Spleen (tissue), 11 donors: ENCODE measurements around the gene COPB1. TPM values are rescaled to one million over a fixed set of nuclear protein-coding genes. Genes with fewer than 3 reads are reported as not detected.
A peak's percentile ranks its signal among the peaks of the same experiment; 100 is the strongest.

ENCODE experiments used
- DNase-seq: peaks from one replicate; pipeline ENCODE4 v3.0.0-alpha.2; 2020
- H3K27ac ChIP-seq, 8 donors: fragments of 200-600 bp; sonication (generic) in 7 of 8; 1 replicate in 4 of 8; 2 replicates in 4 of 8; pipeline versions ENCODE4 v1.5.0 to v1.8.0; 2016 to 2021; ENCODE audit warnings: inconsistent platforms in 4 of 8, mild to moderate bottlenecking in 4 of 8, moderate library complexity in 1 of 8
- H3K27me3 ChIP-seq, 7 donors: fragments of 200-600 bp; sonication (generic) in 6 of 7; replicated peaks in 1 of 7; 1 replicate in 4 of 7; 2 replicates in 3 of 7; pipeline versions ENCODE4 v1.5.0 to v1.8.0; 2016 to 2021; ENCODE audit warnings: inconsistent platforms in 3 of 7, mild to moderate bottlenecking in 1 of 7
- H3K36me3 ChIP-seq, 6 donors: fragments of 200-600 bp; sonication (generic) in 5 of 6; 1 replicate in 4 of 6; 2 replicates in 2 of 6; pipeline versions ENCODE4 v1.5.0 to v1.8.0; 2016 to 2021; ENCODE audit warnings: inconsistent platforms in 2 of 6
- H3K4me1 ChIP-seq, 6 donors: fragments of 200-600 bp; sonication (generic) in 5 of 6; 1 replicate in 3 of 6; 2 replicates in 3 of 6; pipeline versions ENCODE4 v1.5.0 to v1.8.0; 2016 to 2021; ENCODE audit warnings: inconsistent platforms in 3 of 6
- H3K4me3 ChIP-seq, 8 donors: fragments of 200-600 bp; sonication (generic) in 7 of 8; 1 replicate in 4 of 8; 2 replicates in 4 of 8; pipeline versions ENCODE4 v1.5.0 to v1.8.0; 2016 to 2021; ENCODE audit warnings: inconsistent platforms in 4 of 8, mild to moderate bottlenecking in 4 of 8, moderate library complexity in 2 of 8
- H3K9me3 ChIP-seq, 8 donors: fragments of 200-600 bp; sonication (generic) in 7 of 8; 1 replicate in 4 of 8; 2 replicates in 4 of 8; pipeline versions ENCODE4 v1.5.0 to v1.8.0; 2016 to 2021; ENCODE audit warnings: inconsistent platforms in 4 of 8
- CTCF ChIP-seq, 11 experiments: fragments of 200-600 bp in 7 of 11; fragments of 450-650 bp in 4 of 11; sonication (generic) in 4 of 11; IDR thresholded peaks in 8 of 11; conservative IDR thresholded peaks in 3 of 11; 1 replicate in 7 of 11; 2 replicates in 4 of 11; pipeline versions ENCODE4 v1.4.0 to v1.8.0; 2016 to 2021; ENCODE audit warnings: antibody characterized with exemption in 11 of 11, inconsistent platforms in 4 of 11, mild to moderate bottlenecking in 1 of 11
- POLR2A ChIP-seq, 3 donors: fragments of 450-650 bp; IDR thresholded peaks; one replicate each; pipeline ENCODE4 v1.5.1; 2017; ENCODE audit warnings: antibody characterized with exemption in 3 of 3, mild to moderate bottlenecking in 1 of 3
- POLR2AphosphoS5 ChIP-seq, 3 donors: sonication (generic); formaldehyde crosslinking; IDR thresholded peaks; one replicate each; pipeline ENCODE4 v1.5.1; 2017; ENCODE audit warnings: antibody characterized with exemption in 3 of 3
- WGBS, 5 donors: extraction: QIAGEN DNeasy Blood & Tissue Kit in 3 of 5; methylation state at CpG; one replicate each; pipeline versions ENCODE4 v1.1.5 to v1.1.7; 2013 to 2018; 5-methylcytosine and 5-hydroxymethylcytosine counted together
- intact Hi-C: fragments of 100-400 bp; cut with DNase I; formaldehyde crosslinking; loops from one replicate; pipeline ENCODE4 v1.15.0; 2023; ENCODE audit warnings: low total_unique reads
- polyA plus RNA-seq, 3 donors: library from polyadenylated mRNA; stranded (reverse); fragments of 200-250 nt; gene quantifications; one replicate each; pipeline ENCODE4 v1.2.1, GENCODE V29; 2013
- total RNA-seq, 7 donors: library from RNA; depleted of rRNA in 3 of 7; stranded (reverse); fragments of >200 nt in 3 of 7; fragmentation: NEBNext Ultra II Directional in 4 of 7; extraction: Animal tissue kit (Norgen Biotek cat#: 25700) in 4 of 7; gene quantifications; one replicate each; pipeline versions ENCODE4 v1.1.0 to v1.2.1, GENCODE V29; 2016 to 2021
- donor health status: healthy with polysubstance abuse.
- donor health status: DM: no; HTN: no; CAD: no; lungs with moderate emphysema.
- donor health status: DM: no; HTN: no; CAD: no.
- donor health status: Bipolar disorder and iron deficiency.
- donor health status: healthy.
- donor health status: DM: no; HTN: no; CAD: no.
- donor health status: DM: yes; HTN: yes; CAD: no.

COPB1 gene
- total and polyA plus RNA-seq, 10 donors, result 43.6 to 122 (median 80.8) TPM

GRCh38 chr11:14454861-14455632 is 44.6 kb downstream of the COPB1 start:
- peaks cover 4 to 66% (median 36%) of the 10 kb centered on the region in 6 donors for H3K36me3 ChIP-seq
- 69 to 81% (median 73%) methylated on average over 7 of the region's 7 CpGs for WGBS, 5 donors
- peaks cover 0 to 16% (median 6%) of the 10 kb centered on the region in 6 donors for H3K4me1 ChIP-seq

DNA sequence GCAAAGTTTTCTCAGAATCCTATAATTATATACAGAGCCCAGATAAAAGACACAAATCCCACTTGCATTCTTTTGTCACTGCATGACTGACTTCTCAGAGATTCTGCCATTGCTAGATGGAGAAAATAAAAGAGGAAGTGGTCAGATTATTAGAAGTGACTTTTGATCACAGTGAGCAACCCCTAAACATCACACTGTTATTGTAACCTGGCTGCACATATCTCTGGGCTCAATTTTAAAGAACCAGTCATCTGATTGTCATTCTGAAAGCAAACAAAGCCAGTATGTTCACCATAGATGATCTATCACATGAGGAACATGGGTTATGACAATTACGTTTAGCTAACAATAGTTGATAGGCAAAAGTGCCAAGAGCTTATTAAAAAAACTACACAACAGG is 47.8 kb downstream of the COPB1 start:
- intact Hi-C loops, result loop anchor here (5.0 to 10.0 kb wide), 2 partner anchors 150 to 497 kb away; no protein-coding TSS in a partner anchor

More at GRCh38 chr11:14454861-14455632, 44.6 kb downstream of the COPB1 start:
- Histone ChIP-seq H3K27ac (peak overlapping the region in 1 of 8 donors; percentile 8), H3K27me3 (no peaks in the 10 kb centered on the region), H3K9me3 (no peaks in the 10 kb centered on the region), H3K4me3 (no peak overlapping the region)
- DNase-seq, result no peak
- TF ChIP-seq POLR2AphosphoS5 (IDR thresholded peaks at IDR 0.05), result no peak
- no peak for TF ChIP-seq POLR2A (IDR thresholded peaks at IDR 0.05)
- TF ChIP-seq CTCF (IDR thresholded peaks at IDR 0.05 in 8 of 11, conservative IDR thresholded peaks at IDR 0.05 in 3 of 11), result peak in 10 of 11 experiments; percentile 29 to 67 (median 55)
- intact Hi-C loops, result loop anchor here (5.0 to 10.0 kb wide), 2 partner anchors 153 to 500 kb away; no protein-coding TSS in a partner anchor

GRCh38 chr11:14449302-14449714 is 50.3 kb downstream of the COPB1 start:
- TF ChIP-seq POLR2AphosphoS5 (IDR thresholded peaks at IDR 0.05), result no peak
- no peak for TF ChIP-seq POLR2A (IDR thresholded peaks at IDR 0.05)
- TF ChIP-seq CTCF (IDR thresholded peaks at IDR 0.05 in 8 of 11, conservative IDR thresholded peaks at IDR 0.05 in 3 of 11), result no peak
- intact Hi-C loops, result no loop called here
- no peak for DNase-seq
- no peaks in the 10 kb centered on the region for H3K27me3 ChIP-seq
- WGBS, 5 donors, result 61 to 93% (median 76%) methylated on average over 1 of the region's 1 CpG
- no peak overlapping the region for H3K27ac ChIP-seq
- H3K9me3 ChIP-seq, result no peaks in the 10 kb centered on the region
- peaks cover 0 to 32% (median 11%) of the 10 kb centered on the region in 6 donors for H3K4me1 ChIP-seq
- peaks cover 0 to 20% (median 0%) of the 10 kb centered on the region in 6 donors for H3K36me3 ChIP-seq
- H3K4me3 ChIP-seq, result no peak overlapping the region

More for the DNA sequence above, 47.8 kb downstream of the COPB1 start:
- H3K27me3 ChIP-seq, result no peaks in the 10 kb centered on the region
- 55 to 89% (median 76%) methylated on average over 1 of the region's 1 CpG for WGBS, 5 donors
- H3K36me3 ChIP-seq, result peaks cover 0 to 34% (median 9%) of the 10 kb centered on the region in 6 donors
- H3K27ac ChIP-seq, result peak overlapping the region in 1 of 8 donors; percentile 13
- H3K9me3 ChIP-seq, result no peaks in the 10 kb centered on the region
- TF ChIP-seq CTCF (IDR thresholded peaks at IDR 0.05 in 8 of 11, conservative IDR thresholded peaks at IDR 0.05 in 3 of 11) (no peak), POLR2AphosphoS5 (IDR thresholded peaks at IDR 0.05) (no peak), POLR2A (IDR thresholded peaks at IDR 0.05) (no peak)
- no peak overlapping the region for H3K4me3 ChIP-seq
- H3K4me1 ChIP-seq, result peaks cover 0 to 24% (median 11%) of the 10 kb centered on the region in 6 donors
- no peak for DNase-seq

- WGBS, 5 donors, result 81 to 94% (median 82%) methylated on average over 1 of the region's 1 CpG
These were observed 51.4 kb downstream of the COPB1 start for GRCh38 chr11:14448240-14448639.

More at GRCh38 chr11:14448240-14448639, 51.4 kb downstream of the COPB1 start:
- Histone ChIP-seq H3K36me3 (peaks cover 0 to 20% (median 0%) of the 10 kb centered on the region in 6 donors), H3K9me3 (no peaks in the 10 kb centered on the region), H3K4me1 (peaks cover 0 to 32% (median 11%) of the 10 kb centered on the region in 6 donors), H3K4me3 (no peak overlapping the region), H3K27me3 (no peaks in the 10 kb centered on the region), H3K27ac (no peak overlapping the region)
- intact Hi-C loops, result no loop called here
- no peak for DNase-seq
- TF ChIP-seq POLR2AphosphoS5 (IDR thresholded peaks at IDR 0.05) (no peak), POLR2A (IDR thresholded peaks at IDR 0.05) (no peak), CTCF (IDR thresholded peaks at IDR 0.05 in 8 of 11, conservative IDR thresholded peaks at IDR 0.05 in 3 of 11) (no peak)
